MM.1S (cell line): ENCODE results near the gene TRDMT1.

Experiments
- EZH2 ChIP-seq: fragments of 300-600 bp; sonication (generic); optimal IDR thresholded peaks from 2 replicates; pipeline ENCODE3; 2017; ENCODE audit warnings: low read depth, mild to moderate bottlenecking, antibody characterized with exemption, low read length, mixed read lengths
- TF ChIP-seq, protein P1 (sequence below): fragments of 300-600 bp; sonication (generic); IDR thresholded peaks from 2 replicates; pipeline ENCODE4 v1.5.1; 2016; ENCODE audit warnings: antibody characterized with exemption, low read length, mixed read lengths

DNA sequence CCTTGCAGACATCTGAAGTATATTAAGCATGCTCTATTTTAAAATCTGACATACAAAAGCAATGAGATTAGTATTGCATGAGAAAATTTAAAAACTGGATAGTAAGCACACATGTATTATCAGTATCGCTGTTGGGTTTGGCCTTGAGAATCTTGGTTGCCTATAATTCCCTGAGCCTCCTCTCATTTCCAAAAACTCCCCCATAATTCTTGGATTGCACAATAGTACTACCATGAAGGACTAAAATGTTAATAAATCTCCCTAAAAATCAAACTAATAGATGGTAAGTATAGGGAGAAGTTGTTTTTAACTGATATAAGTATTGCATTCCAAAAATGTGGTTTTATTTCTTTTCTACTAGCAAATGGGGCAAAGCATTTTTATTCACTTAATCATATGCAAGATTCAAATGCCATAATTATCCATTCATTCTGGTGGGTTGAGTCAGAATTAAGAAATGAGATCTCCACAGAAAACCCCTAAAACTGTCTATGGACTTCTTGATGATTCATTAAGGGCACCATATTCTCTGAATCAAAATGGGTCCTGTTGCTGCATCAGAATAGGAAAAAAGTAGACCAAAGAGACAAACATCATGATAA, 16.3 kb upstream of the TRDMT1 start:
- TF ChIP-seq, protein P1, sequence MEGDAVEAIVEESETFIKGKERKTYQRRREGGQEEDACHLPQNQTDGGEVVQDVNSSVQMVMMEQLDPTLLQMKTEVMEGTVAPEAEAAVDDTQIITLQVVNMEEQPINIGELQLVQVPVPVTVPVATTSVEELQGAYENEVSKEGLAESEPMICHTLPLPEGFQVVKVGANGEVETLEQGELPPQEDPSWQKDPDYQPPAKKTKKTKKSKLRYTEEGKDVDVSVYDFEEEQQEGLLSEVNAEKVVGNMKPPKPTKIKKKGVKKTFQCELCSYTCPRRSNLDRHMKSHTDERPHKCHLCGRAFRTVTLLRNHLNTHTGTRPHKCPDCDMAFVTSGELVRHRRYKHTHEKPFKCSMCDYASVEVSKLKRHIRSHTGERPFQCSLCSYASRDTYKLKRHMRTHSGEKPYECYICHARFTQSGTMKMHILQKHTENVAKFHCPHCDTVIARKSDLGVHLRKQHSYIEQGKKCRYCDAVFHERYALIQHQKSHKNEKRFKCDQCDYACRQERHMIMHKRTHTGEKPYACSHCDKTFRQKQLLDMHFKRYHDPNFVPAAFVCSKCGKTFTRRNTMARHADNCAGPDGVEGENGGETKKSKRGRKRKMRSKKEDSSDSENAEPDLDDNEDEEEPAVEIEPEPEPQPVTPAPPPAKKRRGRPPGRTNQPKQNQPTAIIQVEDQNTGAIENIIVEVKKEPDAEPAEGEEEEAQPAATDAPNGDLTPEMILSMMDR: no peak
- no peak for TF ChIP-seq EZH2
